ENCODE data around the gene SLC9A3.

The SLC9A3 gene

DNA sequence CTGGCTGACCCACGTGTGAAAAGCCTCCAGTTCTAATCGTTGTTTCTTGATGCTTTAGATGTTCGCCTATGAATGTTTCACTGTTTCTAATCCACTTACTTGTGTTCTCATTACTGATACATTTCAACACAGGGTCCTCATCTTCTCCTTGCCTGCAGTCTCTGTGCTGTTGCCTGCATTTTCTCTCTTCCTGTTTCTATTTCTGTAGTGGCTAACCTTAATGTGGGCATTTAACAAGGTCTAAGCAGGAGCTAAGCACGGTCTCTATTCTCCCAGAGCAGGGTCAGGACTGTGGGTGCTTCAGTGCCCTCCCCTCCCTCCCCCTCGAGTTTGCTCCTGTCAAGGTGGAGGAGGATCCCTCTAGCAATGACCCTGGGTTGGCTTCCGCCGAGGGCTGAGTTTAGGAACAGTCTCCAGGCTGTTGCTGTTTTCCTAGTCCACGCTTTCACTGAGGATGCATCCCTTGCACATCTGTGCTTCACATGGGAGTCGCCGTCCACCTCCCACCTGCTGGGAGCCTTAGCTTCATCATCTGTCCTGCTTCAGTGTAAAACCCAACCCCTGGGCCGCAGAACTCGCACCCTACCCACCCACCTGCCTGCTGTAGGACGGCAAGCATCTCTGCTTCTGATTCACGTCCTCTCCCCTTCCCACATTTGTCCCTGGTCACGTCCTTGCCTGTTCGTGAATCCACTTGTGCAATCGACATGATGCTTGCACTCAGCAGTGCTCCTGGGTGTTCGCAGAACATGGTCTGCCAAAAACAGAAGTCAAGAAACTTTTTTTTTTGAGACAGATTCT lies 83.6 kb downstream of the SLC9A3 start:
- TF ChIP-seq, protein P1, sequence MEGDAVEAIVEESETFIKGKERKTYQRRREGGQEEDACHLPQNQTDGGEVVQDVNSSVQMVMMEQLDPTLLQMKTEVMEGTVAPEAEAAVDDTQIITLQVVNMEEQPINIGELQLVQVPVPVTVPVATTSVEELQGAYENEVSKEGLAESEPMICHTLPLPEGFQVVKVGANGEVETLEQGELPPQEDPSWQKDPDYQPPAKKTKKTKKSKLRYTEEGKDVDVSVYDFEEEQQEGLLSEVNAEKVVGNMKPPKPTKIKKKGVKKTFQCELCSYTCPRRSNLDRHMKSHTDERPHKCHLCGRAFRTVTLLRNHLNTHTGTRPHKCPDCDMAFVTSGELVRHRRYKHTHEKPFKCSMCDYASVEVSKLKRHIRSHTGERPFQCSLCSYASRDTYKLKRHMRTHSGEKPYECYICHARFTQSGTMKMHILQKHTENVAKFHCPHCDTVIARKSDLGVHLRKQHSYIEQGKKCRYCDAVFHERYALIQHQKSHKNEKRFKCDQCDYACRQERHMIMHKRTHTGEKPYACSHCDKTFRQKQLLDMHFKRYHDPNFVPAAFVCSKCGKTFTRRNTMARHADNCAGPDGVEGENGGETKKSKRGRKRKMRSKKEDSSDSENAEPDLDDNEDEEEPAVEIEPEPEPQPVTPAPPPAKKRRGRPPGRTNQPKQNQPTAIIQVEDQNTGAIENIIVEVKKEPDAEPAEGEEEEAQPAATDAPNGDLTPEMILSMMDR (IDR thresholded peaks at IDR 0.05; ENCODE audit: control insufficient read depth, insufficient read depth, low read depth, low read length, missing control alignments): no peak
- no peak for DNase-seq (ENCODE audit: low read depth)
- H3K4me3 ChIP-seq (ENCODE audit: control insufficient read depth, low read depth, low read length): no peak overlapping the region

DNA sequence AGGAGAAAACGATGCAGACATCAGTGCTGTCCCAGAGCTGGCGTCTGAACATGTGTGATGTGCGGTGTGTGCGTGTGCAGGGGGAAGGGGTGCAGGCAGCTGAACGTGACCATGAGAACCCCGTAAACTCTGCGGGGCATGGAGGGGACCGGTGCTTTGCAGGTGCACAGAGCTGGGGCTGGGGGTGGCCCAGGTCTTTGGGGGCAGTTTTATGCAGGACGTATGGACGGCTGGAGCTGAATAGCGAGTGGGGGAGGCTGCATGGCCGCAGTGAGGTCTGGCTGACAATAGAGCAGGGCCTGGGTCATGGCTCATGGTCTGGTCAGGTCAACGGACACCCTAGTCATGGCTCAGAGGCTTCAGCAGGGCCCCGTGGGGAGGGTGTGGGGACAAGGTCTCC lies 84.6 kb downstream of the SLC9A3 start:
- DNase-seq (ENCODE audit: low read depth): no peak
- no peak overlapping the region for H3K4me3 ChIP-seq (ENCODE audit: control insufficient read depth, low read depth, low read length)
- TF ChIP-seq, protein P1 (IDR thresholded peaks at IDR 0.05; ENCODE audit: control insufficient read depth, insufficient read depth, low read depth, low read length, missing control alignments): no peak

DNA sequence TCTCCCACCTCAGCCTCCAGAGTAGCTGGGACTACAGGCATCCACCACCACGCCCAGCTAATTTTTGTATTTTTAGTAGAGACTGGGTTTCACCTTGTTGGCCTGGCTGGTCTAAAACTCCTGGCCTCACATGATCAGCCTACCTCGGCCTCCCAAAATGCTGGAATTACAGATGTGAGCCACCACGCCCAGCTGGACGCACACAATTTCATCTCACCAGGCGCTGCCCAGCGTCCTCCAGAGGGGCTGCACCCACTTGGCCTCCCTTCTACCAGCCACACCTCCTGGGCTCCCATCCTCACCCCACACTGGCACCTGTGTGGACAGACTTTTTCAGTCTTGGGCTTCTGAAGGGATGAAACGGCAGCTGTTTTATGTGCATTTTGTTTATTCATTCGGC lies 85.1 kb downstream of the SLC9A3 start:
- TF ChIP-seq, protein P1 (IDR thresholded peaks at IDR 0.05; ENCODE audit: control insufficient read depth, insufficient read depth, low read depth, low read length, missing control alignments): no peak
- DNase-seq (ENCODE audit: low read depth): no peak
- H3K4me3 ChIP-seq (ENCODE audit: control insufficient read depth, low read depth, low read length): no peak overlapping the region

DNA sequence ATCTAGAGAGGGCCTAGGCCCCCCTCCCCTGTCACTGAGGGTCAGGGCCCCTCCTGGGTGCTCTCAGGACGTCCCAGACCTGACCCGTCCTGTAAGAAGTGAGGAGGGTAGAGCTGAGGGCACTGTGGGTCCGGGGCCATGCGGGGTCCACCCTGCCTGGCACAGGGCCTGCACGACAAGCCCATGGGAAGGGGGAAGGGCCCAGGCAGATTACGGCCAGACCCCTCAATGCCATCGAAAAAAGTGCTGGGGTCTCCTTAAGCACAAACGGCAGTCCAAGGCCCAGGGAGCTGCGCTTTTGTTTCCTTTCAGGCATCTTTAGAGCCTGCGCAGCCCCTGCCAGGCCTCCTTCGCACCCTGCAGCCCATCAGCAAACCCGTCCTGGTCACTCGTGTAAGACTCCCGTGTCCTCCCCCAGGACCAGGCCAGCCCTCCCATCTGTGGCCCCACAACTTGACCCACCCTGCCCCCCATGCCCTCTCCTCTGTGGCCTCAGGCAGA lies 85.7 kb downstream of the SLC9A3 start:
- no peak overlapping the region for H3K4me3 ChIP-seq (ENCODE audit: control insufficient read depth, low read depth, low read length)
- no peak for DNase-seq (ENCODE audit: low read depth)
- TF ChIP-seq, protein P1 (IDR thresholded peaks at IDR 0.05; ENCODE audit: control insufficient read depth, insufficient read depth, low read depth, low read length, missing control alignments): no peak

DNA sequence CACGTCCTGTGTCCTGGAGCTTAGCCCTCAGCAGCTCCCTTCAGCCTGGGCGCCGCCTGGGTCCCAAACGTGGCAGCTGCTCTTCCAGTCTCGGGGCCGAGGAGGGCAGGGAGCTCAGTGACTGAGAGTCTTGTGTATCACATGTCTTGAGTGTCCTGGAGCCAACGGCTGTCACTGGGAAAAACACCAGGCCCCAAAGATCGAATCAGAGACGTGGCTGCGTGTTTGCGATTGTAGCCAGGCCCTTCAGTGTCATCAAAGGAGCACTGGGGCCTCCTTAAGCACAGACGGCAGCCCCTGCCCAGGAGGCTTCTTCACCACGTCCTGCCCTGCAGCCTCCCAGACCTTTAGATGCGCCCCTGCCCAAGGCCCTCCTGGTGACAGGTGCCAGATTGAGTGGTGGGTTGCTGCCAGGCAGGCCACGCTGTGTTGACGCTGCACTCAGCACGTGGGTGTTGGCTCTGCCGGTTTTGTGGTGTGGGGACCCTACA lies 86.9 kb downstream of the SLC9A3 start:
- no peak for DNase-seq (ENCODE audit: low read depth)
- TF ChIP-seq, protein P1 (IDR thresholded peaks at IDR 0.05; ENCODE audit: control insufficient read depth, insufficient read depth, low read depth, low read length, missing control alignments): no peak

DNA sequence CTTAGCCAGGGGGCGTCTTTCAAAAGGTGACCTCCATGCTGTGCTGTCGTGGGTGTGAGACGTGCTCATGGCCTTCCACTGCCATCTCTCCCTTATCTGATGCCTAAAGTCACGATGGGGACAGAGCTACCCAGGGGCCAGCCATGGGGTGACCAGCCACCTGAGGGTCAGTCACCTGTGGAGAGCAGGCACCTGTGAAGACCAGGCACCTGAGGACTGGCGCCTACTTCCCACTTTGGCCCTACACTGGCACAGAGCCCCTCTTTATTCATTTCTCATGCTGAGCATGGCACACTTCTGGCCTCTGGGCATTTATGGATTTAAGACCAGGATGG lies 87.6 kb downstream of the SLC9A3 start:
- TF ChIP-seq, protein P1 (IDR thresholded peaks at IDR 0.05; ENCODE audit: control insufficient read depth, insufficient read depth, low read depth, low read length, missing control alignments): no peak

More for the DNA sequence above, 86.9 kb downstream of the SLC9A3 start:
- no peak overlapping the region for H3K4me3 ChIP-seq (ENCODE audit: control insufficient read depth, low read depth, low read length)

More for the DNA sequence above, 87.6 kb downstream of the SLC9A3 start:
- H3K4me3 ChIP-seq (ENCODE audit: control insufficient read depth, low read depth, low read length): no peak overlapping the region
- no peak for DNase-seq (ENCODE audit: low read depth)

All from AG09309 (cell line).